ENCODE results near the gene LUZP1. TPM values are rescaled to one million over a fixed set of nuclear protein-coding genes. Genes with fewer than 3 reads are reported as not detected.

LUZP1 gene
- total RNA-seq, result 29.6 and 62.1 TPM in 2 replicates

DNA sequence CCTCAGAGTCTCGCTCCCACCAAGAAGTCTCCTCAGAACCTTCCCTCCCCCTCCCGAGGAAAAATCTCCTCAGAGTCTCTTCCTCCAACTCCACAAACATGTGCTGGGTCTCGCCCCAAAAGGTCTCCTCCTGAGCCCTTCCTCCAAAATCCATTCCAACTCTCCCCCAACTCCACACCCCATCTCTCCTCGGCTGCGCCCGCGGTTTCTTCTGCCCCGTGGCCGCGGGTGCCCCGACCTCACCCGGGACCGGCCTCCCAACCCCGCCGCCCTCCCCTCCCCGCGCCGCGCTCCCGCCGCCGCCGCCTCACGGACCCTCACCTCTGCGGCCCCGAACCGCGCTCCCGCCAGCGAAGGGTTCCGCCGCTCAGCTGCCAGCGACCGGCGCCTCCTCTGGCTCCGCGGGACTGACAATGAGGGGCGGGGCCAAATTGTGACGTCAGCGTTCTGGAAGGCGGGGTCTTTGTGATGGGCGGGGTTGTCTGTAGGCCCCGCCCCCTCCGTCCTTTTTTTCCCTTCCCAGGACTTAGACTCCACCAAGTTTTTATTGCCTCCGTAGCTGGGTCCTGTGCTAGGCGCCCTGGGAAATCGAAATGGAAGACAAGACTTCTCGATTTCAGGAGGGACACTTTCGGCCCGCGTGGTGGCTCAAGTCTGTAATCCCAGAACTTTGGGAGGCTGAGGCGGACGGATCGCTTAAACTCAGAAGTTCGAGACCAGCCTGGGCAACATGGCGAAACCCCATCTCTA, at the start of gene LUZP1:
Gene LUZP1, minus strand, starts transcription at position 412 of the 750 bp plus-strand sequence.

DNA sequence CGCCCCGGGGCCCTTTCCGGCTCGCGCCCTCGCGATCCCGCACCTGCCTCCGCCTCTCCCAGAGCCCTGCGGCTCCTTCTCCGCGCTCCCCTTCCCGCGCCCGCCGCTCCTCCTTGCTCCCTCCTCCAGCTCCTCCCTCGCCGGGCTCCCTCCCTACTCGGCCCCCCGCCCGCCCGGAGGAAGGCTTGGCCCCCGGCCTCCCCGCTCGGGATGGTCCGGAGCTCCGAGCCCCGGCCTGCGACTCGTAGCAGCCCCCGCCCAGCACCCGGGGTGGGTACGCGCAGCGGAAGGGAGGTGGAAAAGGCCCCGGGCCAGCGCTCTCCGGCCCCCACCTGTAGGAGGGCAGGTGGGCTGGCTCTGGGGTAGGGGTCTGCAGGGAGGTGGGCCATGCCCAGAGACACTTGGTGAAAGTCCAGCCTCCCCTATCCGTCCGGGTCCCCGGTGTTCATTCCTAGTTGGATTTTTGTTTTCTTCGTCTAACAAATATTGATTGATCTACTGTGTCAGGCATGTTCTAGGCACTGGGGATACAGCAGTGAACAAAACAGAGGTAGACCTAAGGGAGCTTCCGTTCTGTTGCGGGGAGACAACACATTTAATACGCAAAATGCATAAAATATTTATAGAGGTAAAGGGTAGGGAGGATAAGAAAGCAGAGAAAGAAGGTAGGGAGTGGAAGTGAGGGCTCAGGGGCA, 48.9 kb upstream of the LUZP1 start, which contains the start of gene HTR1D:
Gene HTR1D, minus strand, starts transcription at position 82 of the 695 bp plus-strand sequence. CDS start 23,283 bp downstream, outside the sequence.

Other genes with a start within 250 kb of the LUZP1 start
- gene LACTBL1, start 196.0 kb downstream of the LUZP1 start, total RNA-seq, result not detected in 2 replicates
- gene TEX46, start 153.0 kb downstream of the LUZP1 start, total RNA-seq, result not detected in 2 replicates
- gene KDM1A, start 149.4 kb downstream of the LUZP1 start, total RNA-seq, result 82.2 and 99.4 TPM in 2 replicates
- gene HTR1D, start 48.6 kb upstream of the LUZP1 start, total RNA-seq, result 0.49 and 0.69 TPM in 2 replicates
- gene HNRNPR, start 175.4 kb upstream of the LUZP1 start, total RNA-seq, result 71.6 and 120 TPM in 2 replicates
- 26.4 and 27.4 TPM in 2 replicates for gene ZNF436, start 201.0 kb upstream of the LUZP1 start, total RNA-seq